Measurements from ENCODE around the gene GRID2.
A peak's percentile ranks its signal among the peaks of the same experiment; 100 is the strongest.

The GRID2 gene

DNA sequence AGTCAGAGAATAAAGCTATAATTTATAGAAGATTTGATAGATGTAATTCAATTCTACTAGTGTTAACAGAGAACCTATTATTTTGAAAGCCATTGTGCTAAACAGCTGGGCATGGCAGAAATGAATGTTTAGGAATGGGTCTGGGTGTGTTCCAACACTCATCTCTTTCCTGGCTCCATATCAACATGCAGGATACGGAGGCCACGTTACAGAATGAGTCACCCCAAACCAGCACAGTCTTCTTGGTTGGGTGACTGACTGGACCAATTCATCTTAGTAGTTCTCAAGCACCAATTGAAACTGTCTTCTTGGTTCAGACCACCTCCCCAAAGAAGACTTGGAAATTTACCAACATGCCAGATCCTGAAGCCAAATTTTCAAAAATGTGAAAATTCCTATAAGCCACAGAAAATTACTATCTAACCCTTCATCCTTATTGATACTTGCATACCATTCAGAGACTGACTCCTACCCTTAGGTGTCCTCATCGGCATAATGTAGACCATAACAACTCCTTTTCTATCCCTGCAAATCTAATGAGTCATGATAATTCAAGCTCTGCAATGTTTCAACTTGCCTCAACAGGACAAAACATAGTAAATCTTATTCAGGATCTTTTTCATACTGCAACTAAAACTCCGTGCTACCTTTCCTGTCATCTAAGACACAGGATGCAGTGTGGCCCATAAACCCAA is 1472.8 kb downstream of the GRID2 start:
- FAIRE-seq (no peak), DNase-seq (ENCODE audit: insufficient read length, low spot score) (no peak)
- TF ChIP-seq SPI1 (IDR thresholded peaks at IDR 0.05; ENCODE audit: low read depth, low read length) (no peak), POLR2A (IDR thresholded peaks at IDR 0.05; ENCODE audit: low read depth, low read length) (no peak), POLR2AphosphoS5 (IDR thresholded peaks at IDR 0.05; ENCODE audit: low read depth, low read length) (no peak), TAF1 (IDR thresholded peaks at IDR 0.05; ENCODE audit: low read depth, low read length) (no peak), POU2F2 (IDR thresholded peaks at IDR 0.05; ENCODE audit: low read depth, low read length) (no peak), PAX5 (IDR thresholded peaks at IDR 0.05; ENCODE audit: insufficient read depth, low read length, severe bottlenecking) (no peak)

GRCh38 chr4:93777081-93777460 is 1473.3 kb downstream of the GRID2 start:
- no peak for DNase-seq (ENCODE audit: insufficient read length, low spot score)
- TF ChIP-seq SPI1 (IDR thresholded peaks at IDR 0.05; ENCODE audit: low read depth, low read length) (no peak), POLR2A (IDR thresholded peaks at IDR 0.05; ENCODE audit: low read depth, low read length) (no peak), TAF1 (IDR thresholded peaks at IDR 0.05; ENCODE audit: low read depth, low read length) (no peak)
- FAIRE-seq, result no peak

DNA sequence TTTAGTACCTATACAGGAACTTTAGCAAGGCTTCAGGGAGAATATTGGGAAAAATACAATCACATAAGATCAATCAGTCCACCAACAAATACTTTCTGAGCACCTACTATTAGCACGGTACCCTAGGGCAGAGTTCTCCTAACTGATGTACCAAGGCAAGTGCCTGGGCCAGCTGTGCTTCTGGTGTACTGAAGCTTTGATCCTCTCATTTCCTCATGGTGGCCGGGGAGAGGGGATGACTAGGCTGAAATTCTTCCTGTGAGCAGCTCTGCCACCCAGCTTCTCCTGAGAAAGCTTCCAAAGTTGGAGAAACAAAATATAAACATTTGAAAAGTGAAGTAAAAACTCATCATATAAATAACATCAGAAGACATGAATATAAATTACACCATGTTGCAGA is 1475.5 kb downstream of the GRID2 start:
- TF ChIP-seq POLR2AphosphoS5 (IDR thresholded peaks at IDR 0.05; ENCODE audit: low read depth, low read length) (no peak), SPI1 (IDR thresholded peaks at IDR 0.05; ENCODE audit: low read depth, low read length) (no peak), TAF1 (IDR thresholded peaks at IDR 0.05; ENCODE audit: low read depth, low read length) (no peak), POU2F2 (IDR thresholded peaks at IDR 0.05; ENCODE audit: low read depth, low read length) (no peak), PAX5 (IDR thresholded peaks at IDR 0.05; ENCODE audit: insufficient read depth, low read length, severe bottlenecking) (no peak)
- FAIRE-seq (no peak), DNase-seq (ENCODE audit: insufficient read length, low spot score) (no peak)

GRCh38 chr4:93780080-93780479 is 1476.3 kb downstream of the GRID2 start:
- no peak for TF ChIP-seq SPI1 (IDR thresholded peaks at IDR 0.05; ENCODE audit: low read depth, low read length)
- TF ChIP-seq POU2F2 (IDR thresholded peaks at IDR 0.05; ENCODE audit: low read depth, low read length), result no peak
- no peak for TF ChIP-seq TAF1 (IDR thresholded peaks at IDR 0.05; ENCODE audit: low read depth, low read length)
- no peak for TF ChIP-seq POLR2A (IDR thresholded peaks at IDR 0.05; ENCODE audit: low read depth, low read length)
- no peak for TF ChIP-seq POLR2AphosphoS5 (IDR thresholded peaks at IDR 0.05; ENCODE audit: low read depth, low read length)
- TF ChIP-seq PAX5 (IDR thresholded peaks at IDR 0.05; ENCODE audit: insufficient read depth, low read length, severe bottlenecking), result no peak
- DNase-seq (ENCODE audit: insufficient read length, low spot score), result no peak
- no peak for FAIRE-seq

GRCh38 chr4:93781198-93781597 is 1477.4 kb downstream of the GRID2 start:
- TF ChIP-seq POU2F2 (IDR thresholded peaks at IDR 0.05; ENCODE audit: low read depth, low read length), result no peak
- TF ChIP-seq PAX5 (IDR thresholded peaks at IDR 0.05; ENCODE audit: insufficient read depth, low read length, severe bottlenecking), result no peak
- TF ChIP-seq SPI1 (IDR thresholded peaks at IDR 0.05; ENCODE audit: low read depth, low read length), result no peak
- TF ChIP-seq POLR2AphosphoS5 (IDR thresholded peaks at IDR 0.05; ENCODE audit: low read depth, low read length), result no peak
- TF ChIP-seq TAF1 (IDR thresholded peaks at IDR 0.05; ENCODE audit: low read depth, low read length), result no peak
- TF ChIP-seq POLR2A (IDR thresholded peaks at IDR 0.05; ENCODE audit: low read depth, low read length), result no peak
- FAIRE-seq (no peak), DNase-seq (ENCODE audit: insufficient read length, low spot score) (no peak)

DNA sequence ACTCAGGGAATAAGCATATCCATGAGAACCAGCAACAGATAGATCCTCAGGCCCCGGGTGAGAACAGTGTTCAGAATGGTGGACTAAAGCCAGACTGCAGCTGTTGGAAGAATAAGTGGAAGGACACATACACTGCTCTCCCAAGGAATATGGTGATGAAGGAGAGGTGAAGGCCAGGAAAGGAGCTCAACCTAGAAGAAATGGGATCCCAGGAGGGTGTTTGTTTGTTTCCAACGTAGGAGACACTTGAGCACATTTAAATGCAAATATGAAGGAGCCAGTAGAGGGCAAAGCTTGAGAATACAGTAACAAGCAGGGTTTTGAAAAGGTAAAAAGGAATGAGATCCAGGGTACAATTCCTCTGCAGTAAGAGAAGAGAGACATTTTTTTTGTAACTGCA is 1482.4 kb downstream of the GRID2 start:
- TF ChIP-seq SPI1 (IDR thresholded peaks at IDR 0.05; ENCODE audit: low read depth, low read length), result no peak
- no peak for TF ChIP-seq POU2F2 (IDR thresholded peaks at IDR 0.05; ENCODE audit: low read depth, low read length)
- no peak for TF ChIP-seq TAF1 (IDR thresholded peaks at IDR 0.05; ENCODE audit: low read depth, low read length)
- no peak for TF ChIP-seq PAX5 (IDR thresholded peaks at IDR 0.05; ENCODE audit: insufficient read depth, low read length, severe bottlenecking)
- TF ChIP-seq POLR2AphosphoS5 (IDR thresholded peaks at IDR 0.05; ENCODE audit: low read depth, low read length), result no peak
- TF ChIP-seq POLR2A (IDR thresholded peaks at IDR 0.05; ENCODE audit: low read depth, low read length), result no peak
- no peak for DNase-seq (ENCODE audit: insufficient read length, low spot score)
- FAIRE-seq, result no peak

DNA sequence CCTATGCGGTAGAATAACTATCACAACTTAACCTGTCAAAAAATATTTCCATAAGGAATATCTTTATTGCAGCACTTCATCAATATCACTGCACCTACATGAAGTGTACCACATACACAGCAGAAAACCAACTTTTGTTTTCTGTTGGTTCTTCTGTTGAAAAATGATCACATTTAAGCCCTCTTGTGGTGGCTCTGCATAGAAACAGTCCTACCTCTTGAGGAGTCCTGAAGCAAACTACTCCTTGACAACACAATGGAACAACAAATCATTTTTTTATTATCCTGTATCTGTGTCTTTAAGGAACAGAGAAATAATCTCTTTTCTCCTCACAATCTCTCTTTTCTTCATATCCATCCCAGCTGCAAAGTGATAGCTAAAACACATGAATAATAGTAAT is 1484.9 kb downstream of the GRID2 start:
- no peak for FAIRE-seq
- TF ChIP-seq SPI1 (IDR thresholded peaks at IDR 0.05; ENCODE audit: low read depth, low read length) (no peak), TAF1 (IDR thresholded peaks at IDR 0.05; ENCODE audit: low read depth, low read length) (no peak), POLR2AphosphoS5 (IDR thresholded peaks at IDR 0.05; ENCODE audit: low read depth, low read length) (no peak), PAX5 (IDR thresholded peaks at IDR 0.05; ENCODE audit: insufficient read depth, low read length, severe bottlenecking) (no peak), POU2F2 (IDR thresholded peaks at IDR 0.05; ENCODE audit: low read depth, low read length) (no peak), POLR2A (IDR thresholded peaks at IDR 0.05; ENCODE audit: low read depth, low read length) (no peak)

DNA sequence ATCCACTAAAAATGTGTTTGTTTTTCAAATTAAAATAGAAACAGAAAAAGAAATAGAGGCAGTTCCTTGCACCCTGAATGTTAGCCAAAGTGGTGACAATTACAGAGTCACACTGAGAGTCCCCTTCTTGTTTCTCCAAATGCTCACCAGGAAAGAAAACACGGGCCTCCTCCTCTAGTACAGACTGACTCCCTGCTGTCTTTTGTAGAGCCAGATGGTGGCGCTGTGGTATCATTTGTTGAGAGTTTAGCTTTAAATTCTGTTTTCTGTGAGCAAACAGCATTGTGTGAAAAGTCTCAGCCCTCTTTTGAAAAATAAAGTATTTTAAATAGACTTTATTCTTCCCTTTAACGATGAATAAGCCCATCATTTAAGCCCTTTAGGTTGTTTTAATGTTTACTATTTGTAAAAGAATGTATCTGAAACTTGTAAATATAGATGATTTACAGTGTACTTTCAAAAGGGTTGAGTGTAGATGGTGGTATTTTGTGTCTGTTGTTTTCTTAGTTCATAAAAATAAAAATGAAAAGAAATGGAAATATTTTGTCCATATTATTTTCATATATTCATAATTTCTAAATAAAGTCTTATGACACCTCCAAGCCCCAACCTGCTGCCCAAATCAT is 1487.9 kb downstream of the GRID2 start:
- TF ChIP-seq SPI1 (IDR thresholded peaks at IDR 0.05; ENCODE audit: low read depth, low read length) (no peak), TAF1 (IDR thresholded peaks at IDR 0.05; ENCODE audit: low read depth, low read length) (no peak), POLR2A (IDR thresholded peaks at IDR 0.05; ENCODE audit: low read depth, low read length) (no peak), PAX5 (IDR thresholded peaks at IDR 0.05; ENCODE audit: insufficient read depth, low read length, severe bottlenecking) (no peak), POU2F2 (IDR thresholded peaks at IDR 0.05; ENCODE audit: low read depth, low read length) (no peak)
- peak; percentile 8 for DNase-seq (ENCODE audit: insufficient read length, low spot score)
- FAIRE-seq, result peak; percentile 73

More for the DNA sequence above, 1484.9 kb downstream of the GRID2 start:
- DNase-seq (ENCODE audit: insufficient read length, low spot score), result no peak

GRCh38 chr4:93802045-93802444 is 1498.3 kb downstream of the GRID2 start:
- no peak for FAIRE-seq

More at GRCh38 chr4:93802045-93802444, 1498.3 kb downstream of the GRID2 start:
- DNase-seq (ENCODE audit: insufficient read length, low spot score), result no peak
- no peak for TF ChIP-seq POU2F2 (IDR thresholded peaks at IDR 0.05; ENCODE audit: low read depth, low read length)
- TF ChIP-seq POLR2A (IDR thresholded peaks at IDR 0.05; ENCODE audit: low read depth, low read length), result no peak
- no peak for TF ChIP-seq TAF1 (IDR thresholded peaks at IDR 0.05; ENCODE audit: low read depth, low read length)
- TF ChIP-seq POLR2AphosphoS5 (IDR thresholded peaks at IDR 0.05; ENCODE audit: low read depth, low read length), result no peak
- TF ChIP-seq PAX5 (IDR thresholded peaks at IDR 0.05; ENCODE audit: insufficient read depth, low read length, severe bottlenecking), result no peak
- TF ChIP-seq SPI1 (IDR thresholded peaks at IDR 0.05; ENCODE audit: low read depth, low read length), result no peak

Measured in GM12891 (cell line).